Hepatocyte (in vitro differentiated cells): ENCODE data around the gene HOXD12.

Source experiments
- EZH2 ChIP-seq: fragments of 200-600 bp; sonication (generic); IDR thresholded peaks from 2 replicates; pipeline ENCODE4 v1.6.1; 2016; ENCODE audit warnings: antibody characterized with exemption, mild to moderate bottlenecking, borderline replicate concordance
- EZH2phosphoT487 ChIP-seq: fragments of 200-600 bp; sonication (generic); IDR thresholded peaks from one replicate; pipeline ENCODE4 v1.6.1; 2018; ENCODE audit warnings: antibody characterized with exemption, mild to moderate bottlenecking, low read depth, moderate library complexity; ENCODE audit not compliant: unreplicated experiment, severe bottlenecking
- TF ChIP-seq, protein P1 (sequence below): fragments of 200-600 bp; sonication (generic); IDR thresholded peaks from 2 replicates; pipeline ENCODE4 v1.5.1; 2016; ENCODE audit warnings: antibody characterized with exemption, mild to moderate bottlenecking; ENCODE audit not compliant: poor library complexity

DNA sequence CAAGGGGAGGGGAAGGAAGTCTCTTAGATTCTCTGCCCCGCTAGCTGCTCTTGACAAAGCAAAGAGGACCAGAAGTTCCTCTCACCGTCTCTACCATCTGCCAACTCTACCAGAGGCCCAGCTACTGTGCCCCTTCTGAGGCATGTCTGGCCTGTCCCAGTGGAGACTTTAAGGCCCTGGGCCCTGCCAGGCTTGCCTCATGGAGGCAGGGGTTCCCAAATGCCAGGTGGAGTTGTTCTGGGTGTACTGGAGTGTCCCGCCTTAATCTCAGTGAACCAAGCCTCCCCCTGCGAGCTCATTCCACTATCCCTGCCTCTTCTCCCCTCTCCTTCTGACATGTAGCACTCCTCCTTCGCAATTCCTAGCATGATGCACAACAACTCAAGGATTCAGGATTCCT, 2.2 kb downstream of the HOXD12 start:
- TF ChIP-seq, protein P1, sequence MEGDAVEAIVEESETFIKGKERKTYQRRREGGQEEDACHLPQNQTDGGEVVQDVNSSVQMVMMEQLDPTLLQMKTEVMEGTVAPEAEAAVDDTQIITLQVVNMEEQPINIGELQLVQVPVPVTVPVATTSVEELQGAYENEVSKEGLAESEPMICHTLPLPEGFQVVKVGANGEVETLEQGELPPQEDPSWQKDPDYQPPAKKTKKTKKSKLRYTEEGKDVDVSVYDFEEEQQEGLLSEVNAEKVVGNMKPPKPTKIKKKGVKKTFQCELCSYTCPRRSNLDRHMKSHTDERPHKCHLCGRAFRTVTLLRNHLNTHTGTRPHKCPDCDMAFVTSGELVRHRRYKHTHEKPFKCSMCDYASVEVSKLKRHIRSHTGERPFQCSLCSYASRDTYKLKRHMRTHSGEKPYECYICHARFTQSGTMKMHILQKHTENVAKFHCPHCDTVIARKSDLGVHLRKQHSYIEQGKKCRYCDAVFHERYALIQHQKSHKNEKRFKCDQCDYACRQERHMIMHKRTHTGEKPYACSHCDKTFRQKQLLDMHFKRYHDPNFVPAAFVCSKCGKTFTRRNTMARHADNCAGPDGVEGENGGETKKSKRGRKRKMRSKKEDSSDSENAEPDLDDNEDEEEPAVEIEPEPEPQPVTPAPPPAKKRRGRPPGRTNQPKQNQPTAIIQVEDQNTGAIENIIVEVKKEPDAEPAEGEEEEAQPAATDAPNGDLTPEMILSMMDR: no peak
- TF ChIP-seq EZH2phosphoT487: no peak
- TF ChIP-seq EZH2: no peak
